OCI-LY1 (cell line): Measurements from ENCODE around the gene IGSF9B.

ENCODE experiments used
- EZH2 ChIP-seq: fragments of 200-600 bp; sonication (generic), shearing (Covaris generic); IDR thresholded peaks from 2 replicates; pipeline ENCODE4 v1.8.0; 2017; ENCODE audit warnings: borderline replicate concordance, mixed run types, mild to moderate bottlenecking, antibody characterized with exemption, low read length, moderate library complexity, mixed read lengths
- TF ChIP-seq, protein P1 (sequence below): fragments of 200-600 bp; sonication (generic), shearing (Covaris generic); IDR thresholded peaks from 2 replicates; pipeline ENCODE4 v1.5.1; 2017; ENCODE audit warnings: mild to moderate bottlenecking, antibody characterized with exemption, low read length, moderate library complexity, mixed read lengths

DNA sequence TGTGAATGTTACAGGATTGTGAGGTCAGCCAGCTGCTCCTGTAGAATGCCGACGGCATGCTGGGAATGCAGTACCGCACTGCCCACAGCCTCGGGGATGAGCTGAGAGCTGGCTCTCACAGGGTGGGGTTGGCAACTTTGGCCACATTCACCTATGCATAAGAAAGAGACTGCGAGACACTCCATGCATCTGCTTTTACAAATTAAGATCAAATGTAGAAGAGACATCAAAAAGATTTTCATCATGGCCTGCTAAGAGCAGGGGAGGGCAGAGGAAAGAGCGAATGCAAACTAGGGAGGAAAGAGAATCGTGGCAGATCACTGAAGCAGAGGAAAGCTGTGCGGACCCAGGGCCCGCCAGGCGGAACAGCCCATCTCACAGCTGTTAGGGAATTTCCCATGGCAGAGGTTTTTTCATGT is 61.7 kb downstream of the IGSF9B start:
- TF ChIP-seq EZH2: no peak
- TF ChIP-seq, protein P1, sequence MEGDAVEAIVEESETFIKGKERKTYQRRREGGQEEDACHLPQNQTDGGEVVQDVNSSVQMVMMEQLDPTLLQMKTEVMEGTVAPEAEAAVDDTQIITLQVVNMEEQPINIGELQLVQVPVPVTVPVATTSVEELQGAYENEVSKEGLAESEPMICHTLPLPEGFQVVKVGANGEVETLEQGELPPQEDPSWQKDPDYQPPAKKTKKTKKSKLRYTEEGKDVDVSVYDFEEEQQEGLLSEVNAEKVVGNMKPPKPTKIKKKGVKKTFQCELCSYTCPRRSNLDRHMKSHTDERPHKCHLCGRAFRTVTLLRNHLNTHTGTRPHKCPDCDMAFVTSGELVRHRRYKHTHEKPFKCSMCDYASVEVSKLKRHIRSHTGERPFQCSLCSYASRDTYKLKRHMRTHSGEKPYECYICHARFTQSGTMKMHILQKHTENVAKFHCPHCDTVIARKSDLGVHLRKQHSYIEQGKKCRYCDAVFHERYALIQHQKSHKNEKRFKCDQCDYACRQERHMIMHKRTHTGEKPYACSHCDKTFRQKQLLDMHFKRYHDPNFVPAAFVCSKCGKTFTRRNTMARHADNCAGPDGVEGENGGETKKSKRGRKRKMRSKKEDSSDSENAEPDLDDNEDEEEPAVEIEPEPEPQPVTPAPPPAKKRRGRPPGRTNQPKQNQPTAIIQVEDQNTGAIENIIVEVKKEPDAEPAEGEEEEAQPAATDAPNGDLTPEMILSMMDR: no peak
